ENCODE measurements around the gene SLC66A3. TPM values are rescaled to one million over a fixed set of nuclear protein-coding genes. Genes with fewer than 3 reads are reported as not detected.

SLC66A3 gene
- total and polyA plus RNA-seq, 7 donors = 6.9 to 71.7 (median 34.3) TPM

DNA sequence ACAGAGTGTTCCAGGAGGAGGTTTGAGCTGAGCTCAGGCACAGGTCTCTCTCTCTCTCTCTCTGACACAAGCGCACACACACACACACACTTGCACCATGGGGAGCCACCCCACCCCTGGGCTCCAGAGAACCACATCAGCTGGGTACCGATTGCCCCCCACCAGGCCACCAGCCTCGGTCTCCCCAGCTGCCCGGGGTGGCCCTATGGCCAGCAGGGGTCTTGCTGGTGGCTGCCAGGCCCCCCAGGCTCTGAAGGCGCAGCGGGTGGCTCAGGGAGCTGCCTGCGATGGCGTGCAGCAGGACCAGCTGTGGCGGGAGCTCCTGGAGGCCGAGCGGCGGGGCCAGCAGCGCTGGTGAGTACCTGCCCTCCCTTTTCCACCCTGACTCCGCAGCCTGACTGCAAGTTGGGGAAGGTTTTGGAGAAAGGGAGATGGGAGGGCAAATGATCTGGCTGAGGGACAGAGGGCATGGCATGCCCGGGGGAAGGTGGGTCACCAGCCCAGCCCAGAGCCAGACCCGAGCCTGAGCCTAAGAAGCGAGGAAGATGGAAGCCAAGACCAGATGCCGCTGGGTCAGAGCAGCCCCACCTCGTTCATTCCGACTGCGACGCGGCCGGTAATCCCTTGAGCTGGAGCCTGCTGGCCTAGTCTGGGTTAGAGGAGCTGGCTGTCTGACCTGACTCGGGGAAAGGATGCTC lies 21.9 kb upstream of the SLC66A3 start:
- H3K9me3 ChIP-seq = no peaks in the 10 kb centered on the region
- intact Hi-C loops (cut with DNase I) = loop anchor here (1.0 to 5.0 kb wide), 6 partner anchors 22 to 449 kb away; partner anchors contain the start of genes ROCK2 and SLC66A3
- H3K27me3 ChIP-seq = no peaks in the 10 kb centered on the region
- H3K4me1 ChIP-seq = peaks cover 0 to 26% (median 22%) of the 10 kb centered on the region in 4 donors
- peak overlapping the region; percentile 30 to 57 (median 54) for H3K4me3 ChIP-seq
- H3K27ac ChIP-seq = peak overlapping the region in 2 of 4 donors; percentile 14 to 16
- H3K36me3 ChIP-seq = no peaks in the 10 kb centered on the region
- peak; percentile 65 for DNase-seq
- 12 to 35% methylated on average over 25 of the region's 25 CpGs for WGBS, 2 donors
- TF ChIP-seq POLR2A (IDR thresholded peaks at IDR 0.05) (no peak), EP300 (IDR thresholded peaks at IDR 0.05) (no peak), POLR2AphosphoS5 (IDR thresholded peaks at IDR 0.05) (no peak)
- TF ChIP-seq, protein P1, sequence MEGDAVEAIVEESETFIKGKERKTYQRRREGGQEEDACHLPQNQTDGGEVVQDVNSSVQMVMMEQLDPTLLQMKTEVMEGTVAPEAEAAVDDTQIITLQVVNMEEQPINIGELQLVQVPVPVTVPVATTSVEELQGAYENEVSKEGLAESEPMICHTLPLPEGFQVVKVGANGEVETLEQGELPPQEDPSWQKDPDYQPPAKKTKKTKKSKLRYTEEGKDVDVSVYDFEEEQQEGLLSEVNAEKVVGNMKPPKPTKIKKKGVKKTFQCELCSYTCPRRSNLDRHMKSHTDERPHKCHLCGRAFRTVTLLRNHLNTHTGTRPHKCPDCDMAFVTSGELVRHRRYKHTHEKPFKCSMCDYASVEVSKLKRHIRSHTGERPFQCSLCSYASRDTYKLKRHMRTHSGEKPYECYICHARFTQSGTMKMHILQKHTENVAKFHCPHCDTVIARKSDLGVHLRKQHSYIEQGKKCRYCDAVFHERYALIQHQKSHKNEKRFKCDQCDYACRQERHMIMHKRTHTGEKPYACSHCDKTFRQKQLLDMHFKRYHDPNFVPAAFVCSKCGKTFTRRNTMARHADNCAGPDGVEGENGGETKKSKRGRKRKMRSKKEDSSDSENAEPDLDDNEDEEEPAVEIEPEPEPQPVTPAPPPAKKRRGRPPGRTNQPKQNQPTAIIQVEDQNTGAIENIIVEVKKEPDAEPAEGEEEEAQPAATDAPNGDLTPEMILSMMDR (IDR thresholded peaks at IDR 0.05) = no peak

DNA sequence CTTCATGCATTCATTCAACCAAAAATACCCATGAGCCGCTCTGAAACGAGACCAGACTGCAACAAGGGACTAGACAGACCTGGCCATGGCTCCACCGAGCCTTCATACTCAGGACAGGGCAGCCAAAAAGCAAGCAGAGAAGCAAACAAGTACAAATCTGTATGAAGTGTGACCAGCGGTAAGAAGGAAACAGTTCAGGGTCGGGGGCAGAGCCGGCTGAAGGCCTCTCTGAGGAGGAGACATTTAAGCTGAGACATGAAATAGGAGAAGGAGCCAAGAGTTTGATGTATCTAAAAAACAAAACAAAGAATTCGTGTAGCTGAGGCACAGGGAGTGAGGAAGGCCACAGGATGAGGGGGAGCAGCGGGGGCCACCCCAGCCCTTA lies 21.3 kb upstream of the SLC66A3 start:
- no peak for DNase-seq
- H3K4me3 ChIP-seq = peak overlapping the region in 3 of 4 donors; percentile 52 to 57 (median 57)
- H3K27ac ChIP-seq = no peak overlapping the region
- 67 to 70% methylated on average over 8 of the region's 8 CpGs for WGBS, 2 donors
- TF ChIP-seq, protein P1 (IDR thresholded peaks at IDR 0.05) = no peak
- no peak for TF ChIP-seq POLR2A (IDR thresholded peaks at IDR 0.05)
- no peak for TF ChIP-seq EP300 (IDR thresholded peaks at IDR 0.05)
- TF ChIP-seq POLR2AphosphoS5 (IDR thresholded peaks at IDR 0.05) = no peak
- H3K9me3 ChIP-seq = no peaks in the 10 kb centered on the region
- no peaks in the 10 kb centered on the region for H3K27me3 ChIP-seq
- peaks cover 0 to 26% (median 22%) of the 10 kb centered on the region in 4 donors for H3K4me1 ChIP-seq
- intact Hi-C loops (cut with DNase I) = loop anchor here (1.0 to 5.0 kb wide), 6 partner anchors 21 to 448 kb away; partner anchors contain the start of genes ROCK2 and SLC66A3
- no peaks in the 10 kb centered on the region for H3K36me3 ChIP-seq

DNA sequence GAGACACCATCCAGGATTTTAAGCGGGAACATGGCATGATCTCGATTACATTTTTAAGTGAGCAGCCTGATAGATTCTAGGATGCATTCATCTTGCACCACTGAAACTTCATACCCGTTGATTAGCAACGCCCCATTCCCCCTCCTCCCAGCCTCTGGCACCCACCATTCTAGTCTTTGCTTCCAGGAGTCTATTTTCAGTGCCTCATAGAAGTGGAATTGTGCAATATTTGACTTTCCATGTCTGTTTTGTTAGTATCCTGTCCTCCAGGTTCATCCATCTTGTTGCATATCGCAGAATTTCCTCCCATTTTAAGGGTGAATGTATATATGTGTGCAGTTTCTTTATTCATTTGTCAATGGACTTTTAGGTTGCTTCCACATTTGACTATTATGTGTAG lies 20.9 kb upstream of the SLC66A3 start:
- TF ChIP-seq, protein P1 (IDR thresholded peaks at IDR 0.05) = no peak
- TF ChIP-seq POLR2A (IDR thresholded peaks at IDR 0.05) (no peak), POLR2AphosphoS5 (IDR thresholded peaks at IDR 0.05) (no peak), EP300 (IDR thresholded peaks at IDR 0.05) (no peak)
- H3K4me3 ChIP-seq = no peak overlapping the region
- WGBS, 2 donors = 88 to 92% methylated on average over 5 of the region's 5 CpGs
- no peaks in the 10 kb centered on the region for H3K36me3 ChIP-seq
- peaks cover 0 to 26% (median 22%) of the 10 kb centered on the region in 4 donors for H3K4me1 ChIP-seq
- DNase-seq = peak; percentile 14
- intact Hi-C loops (cut with DNase I) = loop anchor here (5.0 kb wide), 3 partner anchors 58 to 448 kb away; partner anchors contain the start of gene ROCK2
- H3K9me3 ChIP-seq = no peaks in the 10 kb centered on the region
- H3K27me3 ChIP-seq = no peaks in the 10 kb centered on the region
- no peak overlapping the region for H3K27ac ChIP-seq

- Histone ChIP-seq H3K4me1 (no peaks in the 10 kb centered on the region), H3K27me3 (peaks cover 0 to 3% (median 0%) of the 10 kb centered on the region in 3 donors), H3K27ac (no peak overlapping the region), H3K36me3 (no peaks in the 10 kb centered on the region), H3K9me3 (peaks cover 0 to 3% (median 0%) of the 10 kb centered on the region in 4 donors), H3K4me3 (no peak overlapping the region)
- TF ChIP-seq EP300 (IDR thresholded peaks at IDR 0.05) = no peak
- TF ChIP-seq, protein P1 (IDR thresholded peaks at IDR 0.05) = no peak
- TF ChIP-seq POLR2A (IDR thresholded peaks at IDR 0.05) = no peak
- TF ChIP-seq POLR2AphosphoS5 (IDR thresholded peaks at IDR 0.05) = no peak
- DNase-seq = no peak
- WGBS, 2 donors = 89 to 90% methylated on average over 4 of the region's 4 CpGs
- intact Hi-C loops (cut with DNase I) = no loop called here
These were observed 14.8 kb upstream of the SLC66A3 start for GRCh38 chr2:11140492-11140891.
